Measurements from ENCODE around the gene JPH4.

JPH4 gene

GRCh38 chr14:23522643-23523198 is 55.9 kb downstream of the JPH4 start:
- no peak for DNase-seq

DNA sequence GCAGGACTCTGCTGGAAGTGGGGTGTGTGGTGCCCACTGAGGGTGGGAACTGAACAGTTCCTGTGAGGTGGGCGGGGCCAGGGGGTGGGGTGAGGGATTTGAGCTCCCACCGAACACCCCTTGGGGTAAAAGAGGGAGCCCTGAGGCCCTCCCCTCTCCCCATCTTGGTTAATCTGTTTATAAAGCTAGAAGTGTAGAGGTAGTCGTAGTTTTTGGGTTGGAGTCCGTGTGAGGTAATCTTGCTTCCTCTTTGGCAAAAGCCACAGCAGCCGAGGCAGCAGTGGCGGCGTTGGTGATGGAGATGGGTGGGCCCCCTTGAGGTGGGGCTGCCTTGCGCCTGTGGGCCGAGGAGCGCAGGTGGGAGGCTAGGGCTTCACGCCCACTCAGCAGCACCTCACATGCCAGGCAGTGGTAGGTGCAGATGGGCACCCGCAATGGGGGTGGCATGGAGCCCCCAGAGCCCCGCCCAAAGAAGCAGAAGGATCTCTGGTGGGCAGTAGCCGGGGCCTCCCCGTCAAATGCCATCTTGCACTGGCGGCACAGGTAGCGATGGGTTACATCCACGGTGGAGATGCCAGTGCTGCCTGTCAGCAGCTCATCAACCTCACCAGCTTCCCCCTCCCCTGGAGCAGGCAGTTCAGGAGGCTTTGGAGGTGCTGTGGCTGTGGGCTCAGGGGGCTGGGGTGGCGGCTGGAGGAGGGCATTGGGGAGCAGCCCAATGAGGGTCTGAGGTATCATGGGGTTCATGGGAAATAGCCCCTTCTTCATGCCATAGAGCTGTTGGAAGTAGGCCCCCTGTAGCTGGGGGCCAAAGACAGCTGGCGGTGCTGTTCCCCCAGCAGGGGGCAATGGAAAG is 56.6 kb downstream of the JPH4 start:
- DNase-seq = no peak

DNA sequence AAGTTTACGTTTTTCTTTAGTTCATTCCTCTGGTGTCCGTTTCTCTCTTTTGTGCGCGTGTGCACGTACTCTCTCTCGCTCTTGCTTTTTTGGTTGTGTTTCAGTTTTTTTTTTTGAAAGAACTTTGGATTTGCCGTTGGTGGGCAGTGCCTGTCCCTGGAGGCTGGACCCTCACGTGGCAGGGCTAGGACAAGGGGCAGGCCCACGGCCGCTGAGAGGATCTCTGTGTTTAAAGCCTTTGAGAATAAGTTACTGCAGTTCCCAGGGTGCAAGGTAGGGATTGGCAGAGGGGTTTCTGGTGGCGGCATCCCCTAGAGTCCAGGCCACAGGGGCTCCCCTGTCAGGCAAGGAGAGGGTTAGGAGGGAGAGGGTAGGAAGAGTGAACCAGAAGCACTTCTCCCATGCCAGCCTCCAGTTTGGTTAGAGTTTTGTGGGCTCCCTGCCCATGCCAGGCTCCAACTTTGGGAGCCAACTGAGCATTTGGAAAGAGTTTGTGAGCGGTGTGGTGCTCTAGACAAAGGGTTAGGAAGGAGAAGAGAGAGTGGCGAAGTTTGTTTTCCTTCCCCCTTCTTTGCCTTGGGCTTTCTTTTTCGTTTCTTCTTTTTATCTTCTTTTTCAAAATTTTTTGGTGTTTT is 57.6 kb downstream of the JPH4 start:
- DNase-seq = no peak

- no peak for DNase-seq
Observed at GRCh38 chr14:23518709-23519108, 59.9 kb downstream of the JPH4 start.
